Right lobe of liver (tissue), 4 donors: Measurements from ENCODE around the gene RTKN.

Source experiments
- CTCF ChIP-seq, 4 donors: fragments of 200-600 bp in 3 of 4; fragments of 450-650 bp in 1 of 4; IDR thresholded peaks; one replicate each; pipeline versions ENCODE4 v1.5.1 to v1.8.0; 2016 to 2022; ENCODE audit warnings: antibody characterized with exemption in 4 of 4, mild to moderate bottlenecking in 2 of 4
- POLR2A ChIP-seq: fragments of 450-650 bp; IDR thresholded peaks from one replicate; pipeline ENCODE4 v1.6.1; 2017; ENCODE audit warnings: antibody characterized with exemption, mild to moderate bottlenecking
- donor health status: DM: no; HTN: no; CAD: no.
- donor health status: DM: no; HTN: no; CAD: no.
- donor health status: DM: no; HTN: yes; CAD: no.

DNA sequence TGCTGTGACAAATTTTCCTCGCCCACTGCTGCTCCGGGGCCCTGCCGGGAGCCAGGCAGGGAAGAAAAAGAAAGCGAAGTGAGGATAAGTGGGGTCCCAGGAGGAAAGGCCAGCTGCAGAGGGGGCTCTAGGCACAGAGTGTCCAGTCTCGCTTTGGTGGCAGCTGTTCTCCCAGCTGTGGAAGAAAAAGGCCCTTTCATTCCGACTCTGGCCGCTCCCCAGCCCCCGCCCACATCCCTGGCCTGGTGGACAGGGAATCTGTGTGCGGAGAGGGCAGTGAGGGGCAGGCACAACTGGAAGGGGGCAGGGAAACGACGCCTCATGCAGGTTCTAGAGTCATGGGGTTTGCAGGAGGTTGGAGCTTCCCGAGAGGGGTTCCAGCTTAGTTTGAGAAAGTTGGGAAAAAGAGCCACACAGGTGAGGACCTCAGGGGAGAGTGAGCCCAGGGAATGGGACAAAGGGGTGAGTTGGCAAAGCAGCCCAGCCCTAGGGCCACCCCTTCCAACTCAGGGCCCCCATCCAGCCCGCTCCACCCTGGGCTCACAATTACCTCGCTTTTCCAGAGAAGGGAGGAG lies 1.8 kb downstream of the RTKN start:
- TF ChIP-seq CTCF (IDR thresholded peaks at IDR 0.05), result no peak
- no peak for TF ChIP-seq POLR2A
